ENCODE measurements around the gene LRP1.

DNA sequence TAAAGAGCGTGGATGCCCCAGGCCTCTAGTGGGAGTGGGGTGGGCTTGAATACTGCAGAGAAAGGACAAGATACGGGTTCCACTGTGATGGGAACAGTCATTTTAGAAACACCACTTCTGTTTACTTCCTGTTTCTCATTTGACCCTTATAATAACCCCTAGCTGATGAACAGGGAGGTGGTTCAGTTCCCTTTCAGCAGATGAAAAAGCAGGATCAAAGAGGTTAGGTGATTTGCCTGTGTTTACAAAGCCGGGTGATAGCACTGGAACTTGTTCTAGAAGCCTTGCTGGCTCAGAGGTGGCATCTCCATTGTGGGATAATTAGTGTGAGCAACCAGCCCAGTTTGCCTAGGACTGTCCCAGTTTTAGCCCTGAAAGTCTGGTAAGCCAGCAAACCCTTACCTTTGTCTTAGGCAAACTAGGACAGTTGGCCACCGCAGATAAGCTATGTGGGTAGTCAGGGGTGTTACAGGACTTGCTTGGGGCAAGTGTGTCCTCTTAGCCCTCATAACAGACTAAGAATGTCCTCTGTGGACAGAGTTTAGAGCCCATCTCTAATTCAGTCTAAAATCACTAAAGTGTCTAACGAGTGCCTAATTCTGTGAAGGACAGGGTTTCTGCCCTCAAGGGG is 26.6 kb downstream of the LRP1 start:
- TF ChIP-seq, protein P1, sequence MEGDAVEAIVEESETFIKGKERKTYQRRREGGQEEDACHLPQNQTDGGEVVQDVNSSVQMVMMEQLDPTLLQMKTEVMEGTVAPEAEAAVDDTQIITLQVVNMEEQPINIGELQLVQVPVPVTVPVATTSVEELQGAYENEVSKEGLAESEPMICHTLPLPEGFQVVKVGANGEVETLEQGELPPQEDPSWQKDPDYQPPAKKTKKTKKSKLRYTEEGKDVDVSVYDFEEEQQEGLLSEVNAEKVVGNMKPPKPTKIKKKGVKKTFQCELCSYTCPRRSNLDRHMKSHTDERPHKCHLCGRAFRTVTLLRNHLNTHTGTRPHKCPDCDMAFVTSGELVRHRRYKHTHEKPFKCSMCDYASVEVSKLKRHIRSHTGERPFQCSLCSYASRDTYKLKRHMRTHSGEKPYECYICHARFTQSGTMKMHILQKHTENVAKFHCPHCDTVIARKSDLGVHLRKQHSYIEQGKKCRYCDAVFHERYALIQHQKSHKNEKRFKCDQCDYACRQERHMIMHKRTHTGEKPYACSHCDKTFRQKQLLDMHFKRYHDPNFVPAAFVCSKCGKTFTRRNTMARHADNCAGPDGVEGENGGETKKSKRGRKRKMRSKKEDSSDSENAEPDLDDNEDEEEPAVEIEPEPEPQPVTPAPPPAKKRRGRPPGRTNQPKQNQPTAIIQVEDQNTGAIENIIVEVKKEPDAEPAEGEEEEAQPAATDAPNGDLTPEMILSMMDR (IDR thresholded peaks at IDR 0.05; ENCODE audit: low read depth, low read length): no peak
- TF ChIP-seq EZH2phosphoT487 (IDR thresholded peaks at IDR 0.05; ENCODE audit: low read depth): no peak

Data from OCI-LY3 (cell line).